HCT116 (cell line): ENCODE results near the gene FBXL4. TPM values are rescaled to one million over a fixed set of nuclear protein-coding genes. Genes with fewer than 3 reads are reported as not detected.

ENCODE experiments used
- ATAC-seq: fragments of 200-7000 bp; cut with Tn5 transposase; 2 replicates; pipeline ENCODE4 v1.9.1; 2020; ENCODE audit warnings: mild to moderate bottlenecking, moderate library complexity
- BruUV-seq: library from RNA; stranded (reverse); fragments of 400-500 nt; replicated peaks from 2 replicates; lab custom pipeline; 2021; lab: Mats Ljungman, UMichigan
- CTCF ChIA-PET: fragments of 300-600 bp; sonication (Branson Sonifier 250); formaldehyde crosslinking; loops from one replicate; lab custom pipeline; 2021; ENCODE audit warnings: antibody characterized with exemption; lab: Charles Lee
- POLR2A ChIA-PET: fragments of 300-600, 350-600 bp; sonication (Branson Sonifier 250); formaldehyde crosslinking; loops from one replicate; lab custom pipeline; 2021; ENCODE audit warnings: antibody characterized with exemption; lab: Charles Lee
- RAD21 ChIA-PET, 2 experiments: fragments of 300-600 bp; sonication (Branson Sonifier 250); formaldehyde crosslinking; loops; one replicate each; lab custom pipeline; 2023; ENCODE audit warnings: low total read pairs in 2 of 2; ENCODE audit not compliant: uncharacterized antibody in 2 of 2, unreplicated experiment in 2 of 2, low non-redundant PET in 1 of 2; lab: Charles Lee
- DNase-seq: peaks from one replicate; pipeline ENCODE4 v3.0.0-alpha.2; 2010; ENCODE audit warnings: low read depth, low spot score
- H2AFZ ChIP-seq: fragments of 200-600 bp; shearing (Covaris generic), sonication (generic); 2 replicates; pipeline ENCODE4 v1.6.1; 2017; ENCODE audit warnings: low read depth, mixed run types, mixed read lengths, antibody characterized with exemption, low read length; ENCODE audit not compliant: poor library complexity, severe bottlenecking
- H3K27ac ChIP-seq: 2 replicates; pipeline ENCODE4 v1.5.1; 2012; ENCODE audit warnings: low read depth, low read length
- H3K27me3 ChIP-seq: fragments of 200-600 bp; sonication (generic); 2 replicates; pipeline ENCODE4 v1.6.1; 2016; ENCODE audit warnings: mixed run types, low read length, mixed read lengths; ENCODE audit not compliant: insufficient read depth
- H3K36me3 ChIP-seq, 2 experiments: fragments of 200-500 bp in 1 of 2; fragments of 200-600 bp in 1 of 2; sonication (Bioruptor generic) in 1 of 2; sonication (generic) in 1 of 2; 2 replicates each; pipeline versions ENCODE4 v1.5.1 to v1.6.1; 2014 to 2016; ENCODE audit warnings: low read length in 2 of 2, inconsistent platforms in 1 of 2, mixed read lengths in 1 of 2, mixed run types in 1 of 2; ENCODE audit not compliant: insufficient read depth in 2 of 2, control insufficient read depth in 1 of 2
- H3K4me1 ChIP-seq, 2 experiments: fragments of 200-600 bp in 1 of 2; sonication (generic) in 1 of 2; 2 replicates each; pipeline versions ENCODE4 v1.5.1 to v1.6.1; 2012 to 2017; ENCODE audit warnings: low read length in 2 of 2, inconsistent platforms in 1 of 2, mild to moderate bottlenecking in 1 of 2, mixed read lengths in 1 of 2, mixed run types in 1 of 2, moderate library complexity in 1 of 2; ENCODE audit not compliant: insufficient read depth in 2 of 2, control insufficient read depth in 1 of 2
- H3K4me2 ChIP-seq: fragments of 200-600 bp; sonication (generic); 2 replicates; pipeline ENCODE4 v1.6.1; 2017; ENCODE audit warnings: mixed run types, low read length, mixed read lengths
- H3K4me3 ChIP-seq, 2 experiments: fragments of 200-600 bp in 1 of 2; sonication (generic) in 1 of 2; replicated peaks in 1 of 2; 2 replicates each; pipeline ENCODE4 v1.5.1; 2011 to 2016; ENCODE audit warnings: low read length in 2 of 2, control low read depth in 1 of 2, low read depth in 1 of 2, mild to moderate bottlenecking in 1 of 2, mixed read lengths in 1 of 2, mixed run types in 1 of 2
- H3K79me2 ChIP-seq: fragments of 200-600 bp; sonication (generic); 2 replicates; pipeline ENCODE4 v1.6.1; 2017; ENCODE audit warnings: mild to moderate bottlenecking, mixed run types, low read length, moderate library complexity, mixed read lengths; ENCODE audit not compliant: insufficient read depth
- H3K9ac ChIP-seq: fragments of 200-600 bp; sonication (generic); 2 replicates; pipeline ENCODE4 v1.6.1; 2016; ENCODE audit warnings: low read length, mixed read lengths
- H3K9me2 ChIP-seq: fragments of 200-600 bp; sonication (generic), shearing (Covaris generic); 2 replicates; pipeline ENCODE4 v1.6.1; 2017; ENCODE audit warnings: mixed run types, mild to moderate bottlenecking, moderate library complexity; ENCODE audit not compliant: insufficient read depth
- H3K9me3 ChIP-seq, 2 experiments: fragments of 200-500 bp in 1 of 2; fragments of 200-600 bp in 1 of 2; sonication (Bioruptor generic) in 1 of 2; sonication (generic) in 1 of 2; 2 replicates each; pipeline ENCODE4 v1.6.1; 2014 to 2017; ENCODE audit warnings: low read length in 2 of 2, mixed read lengths in 2 of 2, inconsistent platforms in 1 of 2, low read depth in 1 of 2, mild to moderate bottlenecking in 1 of 2, mixed run types in 1 of 2, moderate library complexity in 1 of 2; ENCODE audit not compliant: control insufficient read depth in 1 of 2, insufficient read depth in 1 of 2
- H4K20me1 ChIP-seq: fragments of 200-600 bp; sonication (generic), shearing (Covaris generic); 2 replicates; pipeline ENCODE4 v1.6.1; 2017; ENCODE audit warnings: mixed run types, mild to moderate bottlenecking, moderate library complexity; ENCODE audit not compliant: insufficient read depth
- CEBPB ChIP-seq: IDR thresholded peaks from 2 replicates; pipeline ENCODE4 v1.6.1; 2012; ENCODE audit warnings: low read depth
- EZH2 ChIP-seq: fragments of 200-600 bp; sonication (generic); IDR thresholded peaks from 2 replicates; pipeline ENCODE4 v1.6.1; 2017; ENCODE audit warnings: antibody characterized with exemption, mixed run types
- EZH2phosphoT487 ChIP-seq: fragments of 200-600 bp; IDR thresholded peaks from 2 replicates; pipeline ENCODE4 v1.6.1; 2018; ENCODE audit warnings: antibody characterized with exemption, borderline replicate concordance
- JUND ChIP-seq: IDR thresholded peaks from 2 replicates; pipeline ENCODE4 v1.6.1; 2012
- POLR2AphosphoS5 ChIP-seq: IDR thresholded peaks from 2 replicates; pipeline ENCODE4 v1.6.1; 2011; ENCODE audit warnings: mild to moderate bottlenecking, low read depth, low read length, moderate library complexity
- RAD21 ChIP-seq: IDR thresholded peaks from 2 replicates; pipeline ENCODE4 v1.6.1; 2012; ENCODE audit warnings: low read depth, mild to moderate bottlenecking
- SRF ChIP-seq: IDR thresholded peaks from 2 replicates; pipeline ENCODE4 v1.6.1; 2012; ENCODE audit warnings: low read depth
- intact Hi-C: fragments of 100-400 bp; cut with micrococcal nuclease; formaldehyde crosslinking; loops from 2 replicates; pipeline ENCODE4 v1.10.0; 2022
- total RNA-seq: library from RNA; stranded (reverse); gene quantifications from one replicate; pipeline ENCODE4 v1.2.1, GENCODE V29; 2021; ENCODE audit not compliant: unreplicated experiment
- TF ChIP-seq, protein P1 (sequence below): IDR thresholded peaks from 2 replicates; pipeline ENCODE4 v1.6.1; 2012; ENCODE audit warnings: low read depth
- TF ChIP-seq, protein P2 (sequence below), 3 experiments: fragments of 200-600 bp in 1 of 3; sonication (generic) in 1 of 3; IDR thresholded peaks in 2 of 3; conservative IDR thresholded peaks in 1 of 3; 2 replicates each; pipeline ENCODE4 v1.5.1; 2012 to 2017; ENCODE audit warnings: low read depth in 2 of 3, low read length in 2 of 3, antibody characterized with exemption in 1 of 3, borderline replicate concordance in 1 of 3, control low read depth in 1 of 3, mild to moderate bottlenecking in 1 of 3, mixed read lengths in 1 of 3, mixed run types in 1 of 3, moderate library complexity in 1 of 3; ENCODE audit not compliant: insufficient read depth in 1 of 3
- TF ChIP-seq, protein P3 (sequence below): IDR thresholded peaks from 2 replicates; pipeline ENCODE4 v1.6.1; 2011; ENCODE audit warnings: mild to moderate bottlenecking, low read length, moderate library complexity; ENCODE audit not compliant: insufficient replicate concordance; ENCODE audit errors: extremely low read depth
- TF ChIP-seq, protein P4 (sequence below): IDR thresholded peaks from 2 replicates; pipeline ENCODE4 v1.6.1; 2012

The FBXL4 gene
- total RNA-seq, 1 experiment from 2014 or later: 15.7 TPM

DNA sequence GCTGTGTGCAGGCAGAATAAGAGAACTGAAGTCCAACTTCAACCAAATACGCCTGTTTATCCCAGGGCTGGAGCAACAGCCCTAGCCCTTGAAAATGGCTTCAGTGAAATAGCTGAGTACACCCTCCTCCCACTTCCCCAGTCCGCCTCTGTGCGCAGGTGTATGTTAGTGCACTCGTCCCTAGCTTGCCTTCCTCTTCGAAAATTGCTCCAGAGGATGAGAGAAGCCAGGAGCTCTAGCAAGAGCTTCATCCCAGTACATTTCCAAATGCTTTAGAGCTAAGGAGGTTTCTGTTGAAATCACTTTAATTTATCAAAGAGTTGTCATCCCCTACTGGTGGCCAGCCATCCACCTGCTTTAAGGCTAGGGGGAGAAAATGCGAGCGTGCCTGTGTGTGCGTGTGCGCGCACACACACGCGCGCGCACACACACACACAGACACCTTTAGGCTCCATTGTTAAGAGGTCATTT, 118.8 kb downstream of the FBXL4 start:
- no peak overlapping the region for H2AFZ ChIP-seq
- H3K27ac ChIP-seq: no peak overlapping the region
- no peaks in the 10 kb centered on the region for H3K9me3 ChIP-seq
- BruUV-seq: no TSS peak
- no peaks in the 10 kb centered on the region for H3K4me1 ChIP-seq
- H3K9me2 ChIP-seq: no peaks in the 10 kb centered on the region
- no peaks in the 10 kb centered on the region for H3K36me3 ChIP-seq
- CTCF ChIA-PET: no interaction called here
- no peaks in the 10 kb centered on the region for H4K20me1 ChIP-seq
- no peak for ATAC-seq
- no peaks in the 10 kb centered on the region for H3K79me2 ChIP-seq
- no peak overlapping the region for H3K4me2 ChIP-seq
- TF ChIP-seq, protein P1, sequence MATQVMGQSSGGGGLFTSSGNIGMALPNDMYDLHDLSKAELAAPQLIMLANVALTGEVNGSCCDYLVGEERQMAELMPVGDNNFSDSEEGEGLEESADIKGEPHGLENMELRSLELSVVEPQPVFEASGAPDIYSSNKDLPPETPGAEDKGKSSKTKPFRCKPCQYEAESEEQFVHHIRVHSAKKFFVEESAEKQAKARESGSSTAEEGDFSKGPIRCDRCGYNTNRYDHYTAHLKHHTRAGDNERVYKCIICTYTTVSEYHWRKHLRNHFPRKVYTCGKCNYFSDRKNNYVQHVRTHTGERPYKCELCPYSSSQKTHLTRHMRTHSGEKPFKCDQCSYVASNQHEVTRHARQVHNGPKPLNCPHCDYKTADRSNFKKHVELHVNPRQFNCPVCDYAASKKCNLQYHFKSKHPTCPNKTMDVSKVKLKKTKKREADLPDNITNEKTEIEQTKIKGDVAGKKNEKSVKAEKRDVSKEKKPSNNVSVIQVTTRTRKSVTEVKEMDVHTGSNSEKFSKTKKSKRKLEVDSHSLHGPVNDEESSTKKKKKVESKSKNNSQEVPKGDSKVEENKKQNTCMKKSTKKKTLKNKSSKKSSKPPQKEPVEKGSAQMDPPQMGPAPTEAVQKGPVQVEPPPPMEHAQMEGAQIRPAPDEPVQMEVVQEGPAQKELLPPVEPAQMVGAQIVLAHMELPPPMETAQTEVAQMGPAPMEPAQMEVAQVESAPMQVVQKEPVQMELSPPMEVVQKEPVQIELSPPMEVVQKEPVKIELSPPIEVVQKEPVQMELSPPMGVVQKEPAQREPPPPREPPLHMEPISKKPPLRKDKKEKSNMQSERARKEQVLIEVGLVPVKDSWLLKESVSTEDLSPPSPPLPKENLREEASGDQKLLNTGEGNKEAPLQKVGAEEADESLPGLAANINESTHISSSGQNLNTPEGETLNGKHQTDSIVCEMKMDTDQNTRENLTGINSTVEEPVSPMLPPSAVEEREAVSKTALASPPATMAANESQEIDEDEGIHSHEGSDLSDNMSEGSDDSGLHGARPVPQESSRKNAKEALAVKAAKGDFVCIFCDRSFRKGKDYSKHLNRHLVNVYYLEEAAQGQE: no peak
- TF ChIP-seq EZH2phosphoT487 (no peak), JUND (no peak), RAD21 (no peak), POLR2AphosphoS5 (no peak), CEBPB (no peak), EZH2 (no peak), SRF (no peak)
- TF ChIP-seq, protein P2, sequence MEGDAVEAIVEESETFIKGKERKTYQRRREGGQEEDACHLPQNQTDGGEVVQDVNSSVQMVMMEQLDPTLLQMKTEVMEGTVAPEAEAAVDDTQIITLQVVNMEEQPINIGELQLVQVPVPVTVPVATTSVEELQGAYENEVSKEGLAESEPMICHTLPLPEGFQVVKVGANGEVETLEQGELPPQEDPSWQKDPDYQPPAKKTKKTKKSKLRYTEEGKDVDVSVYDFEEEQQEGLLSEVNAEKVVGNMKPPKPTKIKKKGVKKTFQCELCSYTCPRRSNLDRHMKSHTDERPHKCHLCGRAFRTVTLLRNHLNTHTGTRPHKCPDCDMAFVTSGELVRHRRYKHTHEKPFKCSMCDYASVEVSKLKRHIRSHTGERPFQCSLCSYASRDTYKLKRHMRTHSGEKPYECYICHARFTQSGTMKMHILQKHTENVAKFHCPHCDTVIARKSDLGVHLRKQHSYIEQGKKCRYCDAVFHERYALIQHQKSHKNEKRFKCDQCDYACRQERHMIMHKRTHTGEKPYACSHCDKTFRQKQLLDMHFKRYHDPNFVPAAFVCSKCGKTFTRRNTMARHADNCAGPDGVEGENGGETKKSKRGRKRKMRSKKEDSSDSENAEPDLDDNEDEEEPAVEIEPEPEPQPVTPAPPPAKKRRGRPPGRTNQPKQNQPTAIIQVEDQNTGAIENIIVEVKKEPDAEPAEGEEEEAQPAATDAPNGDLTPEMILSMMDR (IDR thresholded peaks at IDR 0.05 in 2 of 3, conservative IDR thresholded peaks at IDR 0.05 in 1 of 3; ENCODE audit: borderline replicate concordance in 1 of 3, insufficient read depth in 1 of 3, low read depth in 2 of 3, low read length in 2 of 3): no peak
- TF ChIP-seq, protein P3, sequence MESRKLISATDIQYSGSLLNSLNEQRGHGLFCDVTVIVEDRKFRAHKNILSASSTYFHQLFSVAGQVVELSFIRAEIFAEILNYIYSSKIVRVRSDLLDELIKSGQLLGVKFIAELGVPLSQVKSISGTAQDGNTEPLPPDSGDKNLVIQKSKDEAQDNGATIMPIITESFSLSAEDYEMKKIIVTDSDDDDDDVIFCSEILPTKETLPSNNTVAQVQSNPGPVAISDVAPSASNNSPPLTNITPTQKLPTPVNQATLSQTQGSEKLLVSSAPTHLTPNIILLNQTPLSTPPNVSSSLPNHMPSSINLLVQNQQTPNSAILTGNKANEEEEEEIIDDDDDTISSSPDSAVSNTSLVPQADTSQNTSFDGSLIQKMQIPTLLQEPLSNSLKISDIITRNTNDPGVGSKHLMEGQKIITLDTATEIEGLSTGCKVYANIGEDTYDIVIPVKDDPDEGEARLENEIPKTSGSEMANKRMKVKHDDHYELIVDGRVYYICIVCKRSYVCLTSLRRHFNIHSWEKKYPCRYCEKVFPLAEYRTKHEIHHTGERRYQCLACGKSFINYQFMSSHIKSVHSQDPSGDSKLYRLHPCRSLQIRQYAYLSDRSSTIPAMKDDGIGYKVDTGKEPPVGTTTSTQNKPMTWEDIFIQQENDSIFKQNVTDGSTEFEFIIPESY: no peak
- TF ChIP-seq, protein P4, sequence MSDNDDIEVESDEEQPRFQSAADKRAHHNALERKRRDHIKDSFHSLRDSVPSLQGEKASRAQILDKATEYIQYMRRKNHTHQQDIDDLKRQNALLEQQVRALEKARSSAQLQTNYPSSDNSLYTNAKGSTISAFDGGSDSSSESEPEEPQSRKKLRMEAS: no peak
- TF ChIP-seq, all 23 proteins: peak for 0
- ChIA-PET POLR2A (no interaction called here), RAD21 (no interaction called here)
- H3K4me3 ChIP-seq: no peak overlapping the region
- no peak overlapping the region for H3K9ac ChIP-seq
- H3K27me3 ChIP-seq: peaks cover 7% of the 10 kb centered on the region
- intact Hi-C loops: no loop called here
- DNase-seq: no peak
